Peyer's patch (tissue), 4 donors: ENCODE measurements around the gene TMEM175. TPM values are rescaled to one million over a fixed set of nuclear protein-coding genes. Genes with fewer than 3 reads are reported as not detected.
A peak's percentile ranks its signal among the peaks of the same experiment; 100 is the strongest.
"Not testable (repeated sequence)": the region's sequence is repeated elsewhere in the genome, so short reads cannot be mapped to it uniquely, and the experiment has no call there.

Experiments
- DNase-seq, 3 donors: peaks; one replicate each; pipeline ENCODE4 v3.0.0-alpha.2; 2017 to 2019
- H3K27ac ChIP-seq, 4 donors: fragments of 200-600 bp; sonication (generic); one replicate each; pipeline ENCODE4 v1.5.1; 2016 to 2019
- H3K27me3 ChIP-seq, 2 donors: fragments of 200-600 bp; sonication (generic); one replicate each; pipeline ENCODE4 v1.5.1; 2019
- H3K36me3 ChIP-seq, 3 donors: fragments of 200-600 bp; sonication (generic); one replicate each; pipeline ENCODE4 v1.5.1; 2016 to 2019
- H3K4me1 ChIP-seq, 4 donors: fragments of 200-600 bp; sonication (generic); one replicate each; pipeline ENCODE4 v1.5.1; 2016 to 2019
- H3K4me3 ChIP-seq, 4 donors: fragments of 200-600 bp; sonication (generic); 1 replicate in 3 of 4; 2 replicates in 1 of 4; pipeline ENCODE4 v1.5.1; 2016 to 2019; ENCODE audit warnings: mild to moderate bottlenecking in 1 of 4
- H3K9me3 ChIP-seq, 4 donors: fragments of 200-600 bp; sonication (generic); one replicate each; pipeline ENCODE4 v1.5.1; 2016 to 2019; ENCODE audit warnings: mild to moderate bottlenecking in 1 of 4
- CTCF ChIP-seq, 6 experiments: fragments of 450-650 bp in 4 of 6; fragments of 200-600 bp in 2 of 6; sonication (generic) in 1 of 6; IDR thresholded peaks; one replicate each; pipeline ENCODE4 v1.5.1; 2017 to 2019; ENCODE audit warnings: antibody characterized with exemption in 6 of 6, mild to moderate bottlenecking in 3 of 6, moderate library complexity in 1 of 6
- POLR2A ChIP-seq, 2 donors: fragments of 450-650 bp; IDR thresholded peaks; one replicate each; pipeline ENCODE4 v1.5.1; 2017; ENCODE audit warnings: antibody characterized with exemption in 2 of 2, mild to moderate bottlenecking in 2 of 2, moderate library complexity in 2 of 2
- total RNA-seq, 4 donors: library from RNA; depleted of rRNA; stranded (reverse); fragments of >200 nt; gene quantifications; one replicate each; pipeline ENCODE4 v1.1.0, GENCODE V29; 2016

Gene TMEM175
- total RNA-seq, 4 donors from 2014 or later = 46.1 to 111 (median 56.6) TPM

DNA sequence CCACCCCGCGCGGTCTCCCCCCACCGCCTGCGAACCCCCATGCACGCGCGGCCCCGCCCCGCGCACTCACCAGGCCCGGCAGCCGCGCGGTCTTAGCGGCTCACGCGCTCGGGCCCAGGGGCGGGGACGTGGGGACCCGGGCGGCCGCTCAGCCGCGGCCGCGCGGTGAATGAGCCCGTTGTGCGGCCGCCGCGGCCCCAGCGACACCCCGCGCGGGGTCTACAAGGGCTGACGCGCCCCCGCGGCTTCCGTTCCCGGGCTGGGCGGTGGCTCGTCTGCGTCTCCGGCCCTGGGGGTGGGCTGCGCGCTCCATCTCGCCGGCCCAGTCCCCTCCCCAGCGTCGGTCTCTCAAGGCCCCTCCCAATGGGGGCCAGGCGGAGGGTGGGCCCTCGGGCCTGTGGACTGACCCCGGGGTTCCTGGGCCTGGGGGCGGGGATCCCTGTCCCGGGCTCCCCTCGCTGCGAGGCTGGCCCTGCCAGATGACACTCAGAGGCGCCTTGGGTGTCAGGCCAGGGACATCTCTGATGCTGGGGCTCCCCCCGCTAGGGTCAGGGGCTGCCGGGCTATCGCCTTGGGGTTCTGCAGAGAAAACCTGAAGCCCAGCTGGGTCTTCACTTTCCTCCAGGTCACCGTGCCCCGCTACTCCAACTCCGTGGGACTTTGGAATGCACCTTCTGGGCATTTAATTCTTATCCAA lies 65.3 kb downstream of the TMEM175 start:
- Histone ChIP-seq H3K27me3 (peaks cover 0 to 43% of the 10 kb centered on the region in 2 donors), H3K27ac (no peak overlapping the region), H3K4me1 (peaks cover 3 to 37% (median 9%) of the 10 kb centered on the region in 4 donors), H3K36me3 (no peaks in the 10 kb centered on the region), H3K4me3 (peak overlapping the region in 3 of 4 donors; percentile 37 to 43 (median 41)), H3K9me3 (no peaks in the 10 kb centered on the region)
- TF ChIP-seq POLR2A (IDR thresholded peaks at IDR 0.05) = no peak
- no peak for DNase-seq

DNA sequence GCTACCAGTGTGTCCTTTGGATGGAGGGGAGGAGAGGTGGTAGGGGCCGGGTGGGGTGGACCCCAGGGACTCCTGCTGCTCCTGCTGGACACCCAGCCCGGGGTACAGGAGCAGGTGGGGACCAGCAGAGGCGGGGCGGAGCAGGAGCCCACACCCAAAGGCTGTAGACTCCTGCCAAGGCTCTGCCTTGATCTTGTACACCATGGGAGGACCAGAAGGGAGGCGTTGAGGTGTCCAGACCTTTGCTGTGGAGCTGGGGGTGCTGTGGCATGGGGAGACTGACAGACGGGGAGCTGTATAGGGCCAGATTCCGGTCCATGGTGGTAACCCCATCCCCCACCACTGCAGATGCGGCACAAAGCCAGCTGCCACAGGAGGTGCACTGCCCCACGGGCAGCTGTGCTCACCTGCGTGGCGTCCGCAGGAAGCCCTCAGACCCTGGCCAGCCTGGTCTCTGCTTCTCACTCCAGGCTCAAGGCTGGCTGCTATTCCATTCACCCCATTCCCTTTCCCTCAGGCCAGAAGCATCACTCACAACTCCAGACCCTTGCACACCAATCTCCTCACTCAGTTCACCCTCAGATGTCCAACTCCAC lies 65.9 kb downstream of the TMEM175 start:
- DNase-seq = no peak
- Histone ChIP-seq H3K27me3 (peaks cover 0 to 50% of the 10 kb centered on the region in 2 donors), H3K4me1 (peaks cover 0 to 40% (median 15%) of the 10 kb centered on the region in 4 donors), H3K9me3 (no peaks in the 10 kb centered on the region), H3K36me3 (no peaks in the 10 kb centered on the region), H3K4me3 (no peak overlapping the region), H3K27ac (no peak overlapping the region)
- no peak for TF ChIP-seq POLR2A (IDR thresholded peaks at IDR 0.05)
- no peak for TF ChIP-seq CTCF (IDR thresholded peaks at IDR 0.05)

- H3K27ac ChIP-seq, H3K36me3 ChIP-seq, H3K9me3 ChIP-seq, H3K4me3 ChIP-seq, DNase-seq: not testable (repeated sequence)
- peaks cover 0 to 56% of the 10 kb centered on the region in 2 donors for H3K27me3 ChIP-seq
- H3K4me1 ChIP-seq = peaks cover 0 to 43% (median 16%) of the 10 kb centered on the region in 4 donors
Measured at GRCh38 chr4:999240-999863, 67.1 kb downstream of the TMEM175 start.

- Histone ChIP-seq H3K27ac (no peak overlapping the region), H3K36me3 (no peaks in the 10 kb centered on the region), H3K9me3 (no peaks in the 10 kb centered on the region), H3K4me3 (no peak overlapping the region), H3K4me1 (peaks cover 0 to 43% (median 16%) of the 10 kb centered on the region in 4 donors), H3K27me3 (peaks cover 0 to 56% of the 10 kb centered on the region in 2 donors)
- DNase-seq = no peak
- TF ChIP-seq CTCF (IDR thresholded peaks at IDR 0.05) (no peak), POLR2A (IDR thresholded peaks at IDR 0.05) (no peak)
Measured at GRCh38 chr4:999882-1000425, 67.7 kb downstream of the TMEM175 start.

DNA sequence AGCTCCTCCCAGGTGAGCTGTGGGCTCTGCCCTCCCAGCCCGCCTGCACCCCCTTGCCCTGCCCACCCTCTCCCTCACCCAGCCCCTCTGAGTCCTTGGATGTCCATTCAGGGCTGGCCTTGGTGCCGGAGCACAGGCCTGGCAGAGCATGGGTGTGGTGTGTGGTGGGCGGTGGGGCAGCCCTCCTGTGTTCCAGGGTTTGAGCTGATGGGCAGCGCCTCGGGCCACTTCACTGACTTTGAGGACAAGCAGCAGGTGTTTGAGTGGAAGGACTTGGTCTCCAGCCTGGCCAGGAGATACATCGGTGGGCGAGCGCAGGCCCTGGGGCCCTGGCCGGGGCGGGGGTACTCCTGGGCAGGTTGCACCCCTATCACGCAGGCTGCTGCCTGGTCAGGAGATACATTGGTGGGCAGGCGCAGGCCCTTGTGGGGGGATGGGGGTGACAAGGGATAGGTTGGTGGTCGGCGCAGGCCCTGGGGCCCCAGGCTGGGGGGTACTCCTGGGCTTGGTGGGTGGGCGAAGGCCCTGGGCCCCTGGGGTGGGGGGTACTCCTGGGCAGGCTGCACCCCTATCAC lies 68.5 kb downstream of the TMEM175 start:
- no peak for DNase-seq
- Histone ChIP-seq H3K27me3 (peaks cover 0 to 56% of the 10 kb centered on the region in 2 donors), H3K4me1 (peaks cover 0 to 43% (median 16%) of the 10 kb centered on the region in 4 donors), H3K9me3 (no peaks in the 10 kb centered on the region), H3K27ac (no peak overlapping the region), H3K4me3 (no peak overlapping the region), H3K36me3 (no peaks in the 10 kb centered on the region)
- TF ChIP-seq POLR2A (IDR thresholded peaks at IDR 0.05) = no peak
- TF ChIP-seq CTCF (IDR thresholded peaks at IDR 0.05) = no peak

- H3K4me3 ChIP-seq = no peak overlapping the region
- DNase-seq = no peak
- peaks cover 0 to 38% (median 16%) of the 10 kb centered on the region in 4 donors for H3K4me1 ChIP-seq
- H3K36me3 ChIP-seq = no peaks in the 10 kb centered on the region
- TF ChIP-seq POLR2A (IDR thresholded peaks at IDR 0.05) (no peak), CTCF (IDR thresholded peaks at IDR 0.05) (no peak)
- H3K27me3 ChIP-seq = peaks cover 0 to 55% of the 10 kb centered on the region in 2 donors
- no peaks in the 10 kb centered on the region for H3K9me3 ChIP-seq
- H3K27ac ChIP-seq = no peak overlapping the region
Measured at GRCh38 chr4:1001561-1002130, 69.4 kb downstream of the TMEM175 start.
